ENCODE data around the gene PRKCD. TPM values are rescaled to one million over a fixed set of nuclear protein-coding genes. Genes with fewer than 3 reads are reported as not detected.

Gene PRKCD
- total RNA-seq, 1 donor from 2014 or later: 5.4 TPM

DNA sequence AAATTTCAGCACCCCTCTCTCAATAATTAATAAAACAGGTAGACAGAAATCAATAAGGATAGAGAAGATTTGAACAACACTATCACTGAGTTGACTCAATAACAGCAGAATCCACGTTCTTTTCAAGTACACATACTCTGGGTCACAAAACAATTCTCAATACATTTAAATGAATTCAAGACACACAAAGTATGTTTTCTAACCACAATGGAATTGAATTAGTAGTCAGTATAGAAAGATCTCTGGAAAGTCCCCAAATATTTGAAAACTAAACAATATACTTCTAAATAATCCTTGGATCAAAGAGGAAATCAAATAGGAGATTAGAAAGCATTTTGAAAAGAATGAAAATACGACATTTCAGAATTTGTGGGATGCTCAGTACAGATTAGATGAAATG lies 54.8 kb downstream of the PRKCD start:
- Mint-ChIP-seq H3K36me3 (ENCODE audit: unreplicated experiment) (no peaks in the 10 kb centered on the region), H3K27ac (ENCODE audit: unreplicated experiment) (no peak overlapping the region), H3K27me3 (ENCODE audit: unreplicated experiment) (no peaks in the 10 kb centered on the region), H3K4me1 (ENCODE audit: low read depth, unreplicated experiment) (no peaks in the 10 kb centered on the region), H3K9me3 (ENCODE audit: unreplicated experiment) (no peaks in the 10 kb centered on the region), H3K4me3 (ENCODE audit: unreplicated experiment) (no peak overlapping the region)
- no peak for DNase-seq
- TF ChIP-seq, protein P1, sequence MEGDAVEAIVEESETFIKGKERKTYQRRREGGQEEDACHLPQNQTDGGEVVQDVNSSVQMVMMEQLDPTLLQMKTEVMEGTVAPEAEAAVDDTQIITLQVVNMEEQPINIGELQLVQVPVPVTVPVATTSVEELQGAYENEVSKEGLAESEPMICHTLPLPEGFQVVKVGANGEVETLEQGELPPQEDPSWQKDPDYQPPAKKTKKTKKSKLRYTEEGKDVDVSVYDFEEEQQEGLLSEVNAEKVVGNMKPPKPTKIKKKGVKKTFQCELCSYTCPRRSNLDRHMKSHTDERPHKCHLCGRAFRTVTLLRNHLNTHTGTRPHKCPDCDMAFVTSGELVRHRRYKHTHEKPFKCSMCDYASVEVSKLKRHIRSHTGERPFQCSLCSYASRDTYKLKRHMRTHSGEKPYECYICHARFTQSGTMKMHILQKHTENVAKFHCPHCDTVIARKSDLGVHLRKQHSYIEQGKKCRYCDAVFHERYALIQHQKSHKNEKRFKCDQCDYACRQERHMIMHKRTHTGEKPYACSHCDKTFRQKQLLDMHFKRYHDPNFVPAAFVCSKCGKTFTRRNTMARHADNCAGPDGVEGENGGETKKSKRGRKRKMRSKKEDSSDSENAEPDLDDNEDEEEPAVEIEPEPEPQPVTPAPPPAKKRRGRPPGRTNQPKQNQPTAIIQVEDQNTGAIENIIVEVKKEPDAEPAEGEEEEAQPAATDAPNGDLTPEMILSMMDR (IDR thresholded peaks at IDR 0.05; ENCODE audit: partially characterized antibody, unreplicated experiment): no peak

DNA sequence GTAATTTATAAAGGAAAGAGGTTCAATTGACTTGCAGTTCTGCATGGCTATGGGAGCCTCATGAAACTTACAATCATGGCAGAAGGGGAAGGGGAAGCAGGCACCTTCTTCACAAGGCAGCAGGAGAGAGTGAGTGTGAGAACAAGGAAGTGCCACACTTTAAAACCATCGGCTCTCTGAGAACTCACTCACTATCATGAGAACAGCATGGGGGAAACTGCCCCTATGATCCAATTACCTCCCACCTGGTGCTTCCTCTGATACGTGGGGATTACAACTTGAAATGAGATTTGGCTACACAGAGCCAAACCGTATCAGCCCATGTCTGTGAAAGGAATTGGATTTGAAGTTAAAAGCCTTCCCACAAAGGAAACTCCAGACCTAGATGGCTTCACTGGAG lies 55.7 kb downstream of the PRKCD start:
- Mint-ChIP-seq H3K36me3 (ENCODE audit: unreplicated experiment) (no peaks in the 10 kb centered on the region), H3K27me3 (ENCODE audit: unreplicated experiment) (no peaks in the 10 kb centered on the region), H3K4me1 (ENCODE audit: low read depth, unreplicated experiment) (no peaks in the 10 kb centered on the region), H3K9me3 (ENCODE audit: unreplicated experiment) (no peaks in the 10 kb centered on the region), H3K4me3 (ENCODE audit: unreplicated experiment) (no peak overlapping the region), H3K27ac (ENCODE audit: unreplicated experiment) (no peak overlapping the region)
- DNase-seq: no peak
- TF ChIP-seq, protein P1 (IDR thresholded peaks at IDR 0.05; ENCODE audit: partially characterized antibody, unreplicated experiment): no peak

- DNase-seq: no peak
- Mint-ChIP-seq H3K4me1 (ENCODE audit: low read depth, unreplicated experiment) (no peaks in the 10 kb centered on the region), H3K27me3 (ENCODE audit: unreplicated experiment) (no peaks in the 10 kb centered on the region)
Observed at GRCh38 chr3:53217175-53217574, 56.2 kb downstream of the PRKCD start.

GRCh38 chr3:53218131-53218530 lies 57.1 kb downstream of the PRKCD start:
- Mint-ChIP-seq H3K4me3 (ENCODE audit: unreplicated experiment) (no peak overlapping the region), H3K27me3 (ENCODE audit: unreplicated experiment) (no peaks in the 10 kb centered on the region), H3K27ac (ENCODE audit: unreplicated experiment) (no peak overlapping the region), H3K36me3 (ENCODE audit: unreplicated experiment) (no peaks in the 10 kb centered on the region), H3K4me1 (ENCODE audit: low read depth, unreplicated experiment) (no peaks in the 10 kb centered on the region), H3K9me3 (ENCODE audit: unreplicated experiment) (peaks cover 4% of the 10 kb centered on the region)
- TF ChIP-seq, protein P1 (IDR thresholded peaks at IDR 0.05; ENCODE audit: partially characterized antibody, unreplicated experiment): no peak
- no peak for DNase-seq

More at GRCh38 chr3:53217175-53217574, 56.2 kb downstream of the PRKCD start:
- Mint-ChIP-seq H3K4me3 (ENCODE audit: unreplicated experiment) (no peak overlapping the region), H3K27ac (ENCODE audit: unreplicated experiment) (no peak overlapping the region), H3K36me3 (ENCODE audit: unreplicated experiment) (no peaks in the 10 kb centered on the region), H3K9me3 (ENCODE audit: unreplicated experiment) (peaks cover 1% of the 10 kb centered on the region)
- TF ChIP-seq, protein P1 (IDR thresholded peaks at IDR 0.05; ENCODE audit: partially characterized antibody, unreplicated experiment): no peak

GRCh38 chr3:53219895-53220483 lies 59.0 kb downstream of the PRKCD start:
- TF ChIP-seq, protein P1 (IDR thresholded peaks at IDR 0.05; ENCODE audit: partially characterized antibody, unreplicated experiment): peak; percentile 82
- H3K4me1 Mint-ChIP-seq (ENCODE audit: low read depth, unreplicated experiment): no peaks in the 10 kb centered on the region
- H3K27me3 Mint-ChIP-seq (ENCODE audit: unreplicated experiment): no peaks in the 10 kb centered on the region
- peaks cover 4% of the 10 kb centered on the region for H3K9me3 Mint-ChIP-seq (ENCODE audit: unreplicated experiment)
- no peaks in the 10 kb centered on the region for H3K36me3 Mint-ChIP-seq (ENCODE audit: unreplicated experiment)
- H3K27ac Mint-ChIP-seq (ENCODE audit: unreplicated experiment): peak overlapping the region; percentile 38
- no peak overlapping the region for H3K4me3 Mint-ChIP-seq (ENCODE audit: unreplicated experiment)
- peak; percentile 95 for DNase-seq
